Transverse colon (tissue), 4 donors: Measurements from ENCODE around the gene ANKRD13C.

Experiments
- CTCF ChIP-seq, 5 experiments: fragments of 200-600 bp in 3 of 5; fragments of 450-650 bp in 2 of 5; sonication (generic) in 3 of 5; IDR thresholded peaks; 1 replicate in 2 of 5; 2 replicates in 3 of 5; pipeline ENCODE4 v1.5.1; 2016 to 2017; ENCODE audit warnings: antibody characterized with exemption in 5 of 5, inconsistent platforms in 3 of 5, mild to moderate bottlenecking in 2 of 5, moderate library complexity in 1 of 5
- POLR2A ChIP-seq: fragments of 450-650 bp; IDR thresholded peaks from one replicate; pipeline ENCODE4 v1.6.1; 2016; ENCODE audit warnings: antibody characterized with exemption, mild to moderate bottlenecking, moderate library complexity
- POLR2AphosphoS5 ChIP-seq, 3 donors: sonication (generic); formaldehyde crosslinking; IDR thresholded peaks; one replicate each; pipeline ENCODE4 v1.6.1; 2016; ENCODE audit warnings: antibody characterized with exemption in 3 of 3

GRCh38 chr1:70222716-70223235 is 131.7 kb downstream of the ANKRD13C start:
- no peak for TF ChIP-seq POLR2A
- TF ChIP-seq CTCF (IDR thresholded peaks at IDR 0.05): no peak
- no peak for TF ChIP-seq POLR2AphosphoS5 (IDR thresholded peaks at IDR 0.05)
